ENCODE measurements around the gene SCAMP3. TPM values are rescaled to one million over a fixed set of nuclear protein-coding genes. Genes with fewer than 3 reads are reported as not detected.

The SCAMP3 gene
- total RNA-seq, 1 donor from 2014 or later, result 152 TPM

DNA sequence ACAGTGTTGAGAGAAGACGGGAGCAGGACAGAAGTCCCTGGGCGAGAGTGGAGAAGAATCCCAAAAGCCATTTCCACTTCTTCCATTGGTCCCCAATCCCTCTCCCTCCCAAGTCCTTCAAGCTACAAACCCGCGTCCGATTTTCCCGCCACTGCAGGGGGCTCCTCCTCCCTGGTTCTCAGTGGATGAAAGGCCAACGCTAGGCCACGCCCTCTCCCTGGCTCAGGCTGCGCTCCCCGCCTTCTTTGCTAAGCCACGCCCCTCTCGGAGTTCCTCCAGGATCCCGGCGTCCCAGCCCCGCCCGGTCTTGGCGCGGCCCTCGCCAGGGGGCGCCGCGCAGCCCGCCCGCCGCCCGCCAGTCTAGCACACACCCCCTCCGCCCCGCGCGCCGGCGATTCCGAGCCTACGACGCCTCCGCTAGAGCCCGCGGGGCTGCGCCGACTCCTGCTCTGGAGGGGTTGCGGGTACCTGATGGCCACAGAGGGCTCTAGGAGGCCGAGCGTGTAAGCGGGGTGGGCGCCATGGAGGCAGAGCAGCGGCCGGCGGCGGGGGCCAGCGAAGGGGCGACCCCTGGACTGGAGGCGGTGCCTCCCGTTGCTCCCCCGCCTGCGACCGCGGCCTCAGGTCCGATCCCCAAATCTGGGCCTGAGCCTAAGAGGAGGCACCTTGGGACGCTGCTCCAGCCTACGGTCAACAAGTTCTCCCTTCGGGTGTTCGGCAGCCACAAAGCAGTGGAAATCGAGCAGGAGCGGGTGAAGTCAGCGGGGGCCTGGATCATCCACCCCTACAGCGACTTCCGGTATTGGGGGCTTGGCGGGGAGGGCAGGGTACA, 15.1 kb upstream of the SCAMP3 start, which contains the start of gene HCN3:
TSS of gene HCN3 (plus strand) at position 394 of the 832 bp plus-strand sequence. CDS start at position 522, 128 bp downstream.
- peaks cover 8% of the 10 kb centered on the region for H3K36me3 Mint-ChIP-seq (ENCODE audit: low read depth)
- H3K9me3 Mint-ChIP-seq, result no peaks in the 10 kb centered on the region
- peak; percentile 98 for DNase-seq
- H3K4me3 Mint-ChIP-seq, result peak within 1 kb of the TSS; percentile 75
- peaks cover 25% of the 10 kb centered on the region for H3K4me1 Mint-ChIP-seq
- no peaks in the 10 kb centered on the region for H3K27me3 Mint-ChIP-seq
- peak within 1 kb of the TSS; percentile 34 for H3K27ac Mint-ChIP-seq
- intact Hi-C loops (cut with micrococcal nuclease), result loop anchor here (1.0 to 10.0 kb wide), 4 partner anchors 15 to 318 kb away; partner anchors contain the start of gene SCAMP3

DNA sequence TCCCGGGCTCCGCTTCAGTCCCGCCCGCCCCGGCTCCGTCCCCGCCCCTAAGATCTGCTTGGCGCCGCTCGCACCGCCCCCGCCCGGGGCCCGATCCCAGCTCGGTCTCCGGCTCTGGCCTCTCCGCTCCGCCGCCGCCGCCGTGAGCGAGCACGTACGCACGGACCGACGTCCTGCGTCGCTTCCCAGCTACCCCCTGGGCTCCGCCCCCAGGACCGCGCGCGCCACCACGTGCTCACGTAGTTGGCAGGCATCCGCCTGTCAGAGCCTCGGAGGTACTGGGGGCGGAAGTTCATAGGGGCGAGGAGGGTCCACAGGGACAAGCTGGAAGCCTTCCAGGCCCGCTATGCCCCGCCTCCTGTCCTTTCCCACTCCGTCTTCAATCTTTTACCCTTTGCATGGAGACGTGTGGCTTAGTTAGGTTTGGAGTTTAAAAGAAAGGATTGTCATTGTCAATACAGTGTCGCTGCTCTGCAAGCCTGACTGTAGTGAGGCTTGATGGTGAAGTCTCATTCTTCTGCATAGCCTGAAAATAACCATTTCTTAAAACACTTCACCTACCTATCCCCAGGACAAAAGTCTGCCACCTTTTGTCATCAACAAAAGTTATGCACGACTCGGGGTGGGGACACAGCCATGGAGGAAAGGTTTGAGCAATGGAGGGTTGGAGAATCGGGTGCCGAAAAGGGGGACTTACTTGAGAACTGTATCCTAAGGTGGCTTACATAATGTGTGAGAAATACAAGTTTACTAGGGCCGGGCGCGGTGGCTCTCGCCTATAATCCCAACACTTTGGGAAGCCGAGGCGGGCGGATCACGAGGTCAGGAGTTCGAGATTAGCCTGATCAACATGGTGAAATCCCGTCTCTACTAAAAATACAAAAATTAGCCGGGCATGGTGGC, 11.4 kb upstream of the SCAMP3 start, which contains the start of gene CLK2:
TSS of gene CLK2 (minus strand) at position 162 of the 903 bp plus-strand sequence. CDS start 2,527 bp downstream, outside the sequence.
- Mint-ChIP-seq H3K36me3 (ENCODE audit: low read depth) (peaks cover 35% of the 10 kb centered on the region), H3K27me3 (no peaks in the 10 kb centered on the region), H3K4me3 (peak within 1 kb of the TSS; percentile 100), H3K4me1 (peaks cover 34% of the 10 kb centered on the region), H3K9me3 (no peaks in the 10 kb centered on the region), H3K27ac (peak within 1 kb of the TSS; percentile 98)
- DNase-seq, result peak; percentile 99
- intact Hi-C loops (cut with micrococcal nuclease), result loop anchor here (1.0 to 10.0 kb wide), 3 partner anchors 11 to 321 kb away; partner anchors contain the start of gene SCAMP3

DNA sequence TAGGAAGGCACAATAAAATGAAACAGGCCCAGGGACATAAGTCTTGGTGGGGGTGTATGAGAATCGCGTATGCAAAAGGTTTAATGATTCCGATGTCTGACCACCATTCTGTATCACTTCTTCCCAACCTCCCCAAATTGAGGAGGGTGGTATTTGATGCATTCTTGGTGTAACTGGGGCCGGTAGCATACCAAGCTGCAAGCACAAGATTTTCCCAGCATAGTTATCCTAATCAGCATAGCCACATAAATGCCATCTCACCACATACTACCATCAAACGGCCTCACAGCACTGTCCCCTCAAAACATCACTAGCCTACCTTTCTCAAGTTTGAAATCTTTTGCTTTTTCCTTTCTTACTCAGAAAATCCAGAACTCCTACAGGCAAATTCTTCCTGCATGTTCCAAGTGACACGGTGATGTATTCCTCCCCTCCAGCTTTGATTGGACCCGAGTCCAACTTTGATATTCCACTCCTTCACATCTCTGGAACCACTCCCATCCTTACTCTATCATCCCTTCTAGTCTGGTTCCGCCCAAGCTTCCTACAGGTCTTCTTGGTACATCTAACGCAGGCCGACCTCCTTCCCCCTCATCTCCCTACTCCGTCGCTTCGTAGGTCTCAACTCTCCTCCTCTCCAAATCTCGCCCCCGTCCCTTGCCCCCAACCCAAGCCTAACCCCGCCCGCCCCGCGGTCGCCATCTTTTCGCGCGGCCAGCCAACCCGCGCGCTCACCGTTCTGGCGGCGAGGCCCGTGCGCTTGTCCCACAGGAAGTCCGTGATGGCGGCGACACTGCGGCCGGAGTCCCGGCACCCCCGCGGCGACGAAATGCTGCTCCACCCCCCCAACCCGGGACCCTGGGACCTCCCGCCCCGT, 10.5 kb upstream of the SCAMP3 start:
- H3K27ac Mint-ChIP-seq, result peak overlapping the region; percentile 98
- H3K36me3 Mint-ChIP-seq (ENCODE audit: low read depth), result peaks cover 44% of the 10 kb centered on the region
- peak overlapping the region; percentile 100 for H3K4me3 Mint-ChIP-seq
- no peaks in the 10 kb centered on the region for H3K27me3 Mint-ChIP-seq
- intact Hi-C loops (cut with micrococcal nuclease), result loop anchor here (1.0 to 10.0 kb wide), 3 partner anchors 10 to 322 kb away; partner anchors contain the start of gene SCAMP3
- H3K9me3 Mint-ChIP-seq, result no peaks in the 10 kb centered on the region
- peaks cover 37% of the 10 kb centered on the region for H3K4me1 Mint-ChIP-seq
- DNase-seq, result no peak

- H3K27ac Mint-ChIP-seq, result no peak overlapping the region
- no peak overlapping the region for H3K4me3 Mint-ChIP-seq
- no peak for DNase-seq
- H3K36me3 Mint-ChIP-seq (ENCODE audit: low read depth), result peaks cover 71% of the 10 kb centered on the region
- H3K9me3 Mint-ChIP-seq, result no peaks in the 10 kb centered on the region
- intact Hi-C loops (cut with micrococcal nuclease), result no loop called here
- H3K27me3 Mint-ChIP-seq, result no peaks in the 10 kb centered on the region
- peaks cover 28% of the 10 kb centered on the region for H3K4me1 Mint-ChIP-seq
These were observed 7.2 kb upstream of the SCAMP3 start for GRCh38 chr1:155269381-155269780.

GRCh38 chr1:155268630-155269029, 6.5 kb upstream of the SCAMP3 start:
- Mint-ChIP-seq H3K4me1 (peaks cover 24% of the 10 kb centered on the region), H3K4me3 (no peak overlapping the region), H3K9me3 (no peaks in the 10 kb centered on the region), H3K36me3 (ENCODE audit: low read depth) (peaks cover 78% of the 10 kb centered on the region), H3K27ac (no peak overlapping the region), H3K27me3 (no peaks in the 10 kb centered on the region)
- no peak for DNase-seq
- intact Hi-C loops (cut with micrococcal nuclease), result no loop called here

DNA sequence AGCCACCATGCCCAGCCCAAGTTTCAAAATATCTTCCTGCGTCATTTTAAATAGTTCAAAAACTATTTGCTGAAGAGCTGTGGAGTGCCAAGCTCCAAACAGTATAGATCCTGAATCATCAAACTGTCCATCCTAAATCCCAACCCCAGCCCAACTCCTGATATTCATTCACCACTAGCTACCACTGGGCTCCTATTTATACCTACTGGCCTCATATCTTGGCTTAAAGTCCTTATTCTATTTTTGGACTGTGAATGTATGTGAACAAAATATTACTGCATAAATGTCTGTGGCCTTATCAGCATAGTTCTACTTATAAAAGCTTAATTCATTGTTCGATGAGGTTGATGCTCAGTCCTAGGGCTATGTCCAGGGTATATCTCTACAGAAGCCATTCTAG, 5.2 kb upstream of the SCAMP3 start:
- Mint-ChIP-seq H3K27ac (no peak overlapping the region), H3K27me3 (no peaks in the 10 kb centered on the region), H3K4me1 (peaks cover 24% of the 10 kb centered on the region), H3K36me3 (ENCODE audit: low read depth) (peaks cover 81% of the 10 kb centered on the region), H3K9me3 (no peaks in the 10 kb centered on the region), H3K4me3 (no peak overlapping the region)
- intact Hi-C loops (cut with micrococcal nuclease), result no loop called here
- DNase-seq, result no peak

GRCh38 chr1:155266553-155266952, 4.4 kb upstream of the SCAMP3 start:
- no peak overlapping the region for H3K27ac Mint-ChIP-seq
- intact Hi-C loops (cut with micrococcal nuclease), result no loop called here
- no peaks in the 10 kb centered on the region for H3K27me3 Mint-ChIP-seq

GRCh38 chr1:155263067-155263466, 907 bp upstream of the SCAMP3 start:
- Mint-ChIP-seq H3K27me3 (no peaks in the 10 kb centered on the region), H3K4me1 (peaks cover 31% of the 10 kb centered on the region), H3K27ac (peak overlapping the region; percentile 91), H3K4me3 (peak overlapping the region; percentile 96), H3K9me3 (no peaks in the 10 kb centered on the region), H3K36me3 (ENCODE audit: low read depth) (peaks cover 80% of the 10 kb centered on the region)
- no peak for DNase-seq
- intact Hi-C loops (cut with micrococcal nuclease), result loop anchor here (5.0 kb wide), 1 partner anchor 56 kb away; the partner anchor contains the start of genes MTX1 and THBS3

More at GRCh38 chr1:155266553-155266952, 4.4 kb upstream of the SCAMP3 start:
- no peak for DNase-seq
- H3K9me3 Mint-ChIP-seq, result no peaks in the 10 kb centered on the region
- peaks cover 22% of the 10 kb centered on the region for H3K4me1 Mint-ChIP-seq
- peaks cover 84% of the 10 kb centered on the region for H3K36me3 Mint-ChIP-seq (ENCODE audit: low read depth)
- H3K4me3 Mint-ChIP-seq, result no peak overlapping the region

- H3K9me3 Mint-ChIP-seq, result no peaks in the 10 kb centered on the region
- intact Hi-C loops (cut with micrococcal nuclease), result loop anchor here (5.0 kb wide), 1 partner anchor 54 kb away; the partner anchor contains the start of genes MTX1 and THBS3
- H3K27ac Mint-ChIP-seq, result peak overlapping the region; percentile 91
- peak; percentile 78 for DNase-seq
- H3K4me3 Mint-ChIP-seq, result peak overlapping the region; percentile 96
- peaks cover 30% of the 10 kb centered on the region for H3K4me1 Mint-ChIP-seq
- H3K27me3 Mint-ChIP-seq, result no peaks in the 10 kb centered on the region
- peaks cover 79% of the 10 kb centered on the region for H3K36me3 Mint-ChIP-seq (ENCODE audit: low read depth)
These were observed 688 bp downstream of the SCAMP3 start for GRCh38 chr1:155261493-155261851.

- Mint-ChIP-seq H3K9me3 (no peaks in the 10 kb centered on the region), H3K4me1 (peaks cover 32% of the 10 kb centered on the region), H3K27ac (peak overlapping the region; percentile 39), H3K36me3 (ENCODE audit: low read depth) (peaks cover 71% of the 10 kb centered on the region), H3K4me3 (peak overlapping the region; percentile 96), H3K27me3 (no peaks in the 10 kb centered on the region)
- DNase-seq, result no peak
- intact Hi-C loops (cut with micrococcal nuclease), result loop anchor here (5.0 kb wide), 1 partner anchor 53 kb away; the partner anchor contains the start of genes MTX1 and THBS3
These were observed 1.9 kb downstream of the SCAMP3 start for GRCh38 chr1:155260276-155260675.

GRCh38 chr1:155256058-155256852, 5.9 kb downstream of the SCAMP3 start:
- Mint-ChIP-seq H3K27me3 (no peaks in the 10 kb centered on the region), H3K36me3 (ENCODE audit: low read depth) (peaks cover 43% of the 10 kb centered on the region), H3K4me3 (peak overlapping the region; percentile 85), H3K27ac (peak overlapping the region; percentile 72), H3K9me3 (no peaks in the 10 kb centered on the region), H3K4me1 (peaks cover 32% of the 10 kb centered on the region)
- peak; percentile 60 for DNase-seq
- intact Hi-C loops (cut with micrococcal nuclease), result no loop called here

Measured in activated CD4-positive, alpha-beta T cell treated with anti-CD3 and anti-CD28 coated beads, Interleukin-2, amount 10 ng/mL, durations not matched to agents 24 days and 14 days (primary cell).